SU-DHL-6 (cell line): Measurements from ENCODE around the gene OTULIN.

Experiments
- H2AFZ ChIP-seq: fragments of 200-600 bp; sonication (generic); 2 replicates; pipeline ENCODE4 v1.6.1; 2014; ENCODE audit warnings: low read depth, mild to moderate bottlenecking, moderate library complexity, mixed read lengths, antibody characterized with exemption, low read length; ENCODE audit not compliant: severe bottlenecking
- H3F3A ChIP-seq: fragments of 200-600 bp; shearing (Covaris generic); 2 replicates; pipeline ENCODE4 v1.6.0; 2016; ENCODE audit warnings: antibody characterized with exemption, mild to moderate bottlenecking; ENCODE audit not compliant: insufficient read depth
- H3K27ac ChIP-seq: fragments of 200-600 bp; sonication (generic); 2 replicates; pipeline ENCODE4 v1.5.1; 2016; ENCODE audit warnings: low read depth, mild to moderate bottlenecking, low read length, moderate library complexity, mixed read lengths
- H3K27me3 ChIP-seq: fragments of 200-600 bp; sonication (generic), shearing (Covaris generic); 2 replicates; pipeline ENCODE4 v1.6.0; 2014; ENCODE audit warnings: mild to moderate bottlenecking, low read length
- H3K36me3 ChIP-seq: fragments of 200-600 bp; sonication (generic); 2 replicates; pipeline ENCODE4 v1.6.1; 2014; ENCODE audit warnings: mild to moderate bottlenecking, low read length, mixed read lengths
- H3K4me2 ChIP-seq: fragments of 300-600, 200-600 bp; shearing (Covaris generic), sonication (generic); 2 replicates; pipeline ENCODE4 v1.6.0; 2014; ENCODE audit warnings: low read length, low read depth, mild to moderate bottlenecking; ENCODE audit not compliant: poor library complexity, severe bottlenecking
- H3K4me3 ChIP-seq: fragments of 200-600 bp; sonication (generic); 2 replicates; pipeline ENCODE4 v1.5.1; 2014; ENCODE audit warnings: antibody characterized with exemption, low read length, mild to moderate bottlenecking, mixed read lengths; ENCODE audit not compliant: insufficient read depth, poor library complexity, severe bottlenecking
- H3K79me2 ChIP-seq: fragments of 200-600 bp; sonication (generic); 2 replicates; pipeline ENCODE4 v1.6.1; 2014; ENCODE audit warnings: mild to moderate bottlenecking, low read length, moderate library complexity; ENCODE audit not compliant: insufficient read depth
- H3K9ac ChIP-seq: fragments of 200-600 bp; sonication (generic); 2 replicates; pipeline ENCODE4 v1.7.0; 2014; ENCODE audit warnings: mild to moderate bottlenecking, low read length
- H3K9me2 ChIP-seq: fragments of 200-600 bp; sonication (generic); replicated peaks from 2 replicates; pipeline ENCODE4 v1.6.1; 2014; ENCODE audit warnings: low read length; ENCODE audit not compliant: insufficient read depth
- H3K9me3 ChIP-seq: fragments of 200-600 bp; sonication (generic); 2 replicates; pipeline ENCODE4 v1.6.1; 2014; ENCODE audit warnings: low read length, mixed read lengths; ENCODE audit not compliant: insufficient read depth
- H4K20me1 ChIP-seq: fragments of 200-600 bp; sonication (generic); 2 replicates; pipeline ENCODE4 v1.6.1; 2014; ENCODE audit warnings: low read depth, mild to moderate bottlenecking, antibody characterized with exemption, low read length, moderate library complexity, mixed read lengths
- CTCF ChIP-seq: fragments of 200-600 bp; sonication (generic); IDR thresholded peaks from one replicate; pipeline ENCODE4 v1.5.1; 2017; ENCODE audit warnings: antibody characterized with exemption, mild to moderate bottlenecking, low read length, moderate library complexity; ENCODE audit not compliant: insufficient read depth, poor library complexity, severe bottlenecking
- EZH2phosphoT487 ChIP-seq: fragments of 200-600 bp; sonication (generic), shearing (Covaris generic); conservative IDR thresholded peaks from 2 replicates; pipeline ENCODE4 v1.6.1; 2018; ENCODE audit warnings: mild to moderate bottlenecking, antibody characterized with exemption, low read length, moderate library complexity, mixed read lengths

The OTULIN gene

GRCh38 chr5:14667290-14667689, 2.8 kb downstream of the OTULIN start:
- H3K9me3 ChIP-seq: no peaks in the 10 kb centered on the region
- H3K79me2 ChIP-seq: peaks cover 80% of the 10 kb centered on the region
- peaks cover 30% of the 10 kb centered on the region; the same call in 1 of the 2 replicates for H4K20me1 ChIP-seq
- H3K27ac ChIP-seq: no peak overlapping the region
- no peak for TF ChIP-seq CTCF
- TF ChIP-seq EZH2phosphoT487: no peak
- H3K4me3 ChIP-seq: no peak overlapping the region
- H3F3A ChIP-seq: peaks cover 15% of the 10 kb centered on the region
- peak overlapping the region; percentile 20; the same call in 1 of the 2 replicates for H3K9ac ChIP-seq
- H2AFZ ChIP-seq: no peak overlapping the region
- no peaks in the 10 kb centered on the region for H3K9me2 ChIP-seq
- peaks cover 7% of the 10 kb centered on the region; the same call in 1 of the 2 replicates for H3K36me3 ChIP-seq
- no peaks in the 10 kb centered on the region for H3K27me3 ChIP-seq
- peak overlapping the region; percentile 91 for H3K4me2 ChIP-seq

DNA sequence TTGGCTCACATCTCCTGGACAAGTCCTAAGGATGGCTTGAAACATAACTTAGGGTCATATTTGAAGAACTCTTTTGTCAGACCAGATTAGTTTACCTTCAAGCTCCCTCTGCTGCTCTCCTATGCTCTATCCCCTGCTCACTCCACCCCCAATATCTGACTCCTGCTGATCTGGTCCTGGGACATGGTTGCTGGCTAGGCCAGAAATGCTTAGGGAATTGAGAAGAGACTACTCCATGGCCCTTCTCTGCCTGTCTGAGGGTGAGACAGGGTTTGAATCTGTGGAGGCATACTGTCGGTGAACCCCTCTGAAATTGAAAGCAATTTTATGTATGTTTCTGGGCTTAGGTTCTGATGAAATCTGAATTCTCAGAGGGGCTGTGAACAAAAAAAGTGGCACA, 3.3 kb downstream of the OTULIN start:
- peaks cover 15% of the 10 kb centered on the region for H3F3A ChIP-seq
- H3K4me2 ChIP-seq: peak overlapping the region; percentile 91
- no peaks in the 10 kb centered on the region for H3K27me3 ChIP-seq
- peaks cover 30% of the 10 kb centered on the region; the same call in 1 of the 2 replicates for H4K20me1 ChIP-seq
- H3K9me2 ChIP-seq: no peaks in the 10 kb centered on the region
- H3K9me3 ChIP-seq: no peaks in the 10 kb centered on the region
- H3K36me3 ChIP-seq: peaks cover 7% of the 10 kb centered on the region; the same call in 1 of the 2 replicates
- H2AFZ ChIP-seq: no peak overlapping the region
- H3K9ac ChIP-seq: peak overlapping the region; percentile 20; the same call in 1 of the 2 replicates
- H3K4me3 ChIP-seq: no peak overlapping the region
- no peak overlapping the region for H3K27ac ChIP-seq
- TF ChIP-seq CTCF (no peak), EZH2phosphoT487 (no peak)
- H3K79me2 ChIP-seq: peaks cover 85% of the 10 kb centered on the region

- no peak overlapping the region for H2AFZ ChIP-seq
- H4K20me1 ChIP-seq: peaks cover 30% of the 10 kb centered on the region; the same call in 1 of the 2 replicates
- no peak overlapping the region for H3K4me3 ChIP-seq
- no peak overlapping the region for H3K27ac ChIP-seq
- no peaks in the 10 kb centered on the region for H3K9me2 ChIP-seq
- peak overlapping the region; percentile 20; the same call in 1 of the 2 replicates for H3K9ac ChIP-seq
- no peak for TF ChIP-seq CTCF
- peaks cover 89% of the 10 kb centered on the region for H3K79me2 ChIP-seq
- H3F3A ChIP-seq: peaks cover 15% of the 10 kb centered on the region
- no peaks in the 10 kb centered on the region for H3K9me3 ChIP-seq
- H3K4me2 ChIP-seq: peak overlapping the region; percentile 91
- H3K36me3 ChIP-seq: peaks cover 7% of the 10 kb centered on the region; the same call in 1 of the 2 replicates
- H3K27me3 ChIP-seq: no peaks in the 10 kb centered on the region
Measured at GRCh38 chr5:14668181-14668591, 3.7 kb downstream of the OTULIN start.
